ENCODE data around the gene TIAM2.
"Not testable (repeated sequence)": the region's sequence is repeated elsewhere in the genome, so short reads cannot be mapped to it uniquely, and the experiment has no call there.

Gene TIAM2

DNA sequence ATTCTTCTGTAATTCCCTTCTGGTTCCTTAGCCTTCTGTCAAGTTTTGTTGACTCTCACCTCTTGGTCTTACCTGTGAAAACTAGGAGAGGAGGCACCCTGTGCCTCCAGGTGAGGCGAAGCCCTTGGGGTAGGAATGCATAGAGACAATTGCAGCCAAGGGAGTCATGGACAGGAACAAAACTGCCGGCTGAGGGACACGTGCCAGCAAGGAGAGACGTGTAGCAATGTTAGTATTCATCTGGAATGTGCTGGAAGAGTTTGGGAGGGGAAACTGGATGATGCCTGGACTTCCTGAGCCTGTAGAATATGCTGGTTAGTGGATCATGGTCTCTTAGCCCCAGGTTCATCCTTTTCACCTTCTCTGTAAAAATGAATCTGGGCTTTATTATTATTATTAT is 3.9 kb upstream of the TIAM2 start:
- DNase-seq, result no peak

DNA sequence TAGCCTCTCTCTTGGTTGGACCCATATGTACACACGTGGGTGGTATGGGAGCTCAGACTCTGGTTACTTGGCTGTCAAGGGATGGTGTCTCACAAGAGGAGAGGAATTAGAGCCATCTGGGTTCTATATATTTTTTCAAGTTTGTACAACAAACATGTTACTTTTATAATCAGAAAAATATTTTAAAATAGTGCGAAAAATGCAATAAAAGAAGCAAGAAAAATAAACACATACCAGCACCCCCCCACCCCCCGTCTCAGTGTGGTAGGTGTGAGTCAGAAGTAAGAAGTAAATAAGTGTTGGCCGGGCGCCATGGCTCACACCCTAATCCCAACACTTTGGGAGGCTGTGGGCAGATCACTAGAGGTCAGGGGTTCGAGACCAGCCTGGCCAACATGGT is 2.1 kb upstream of the TIAM2 start:
- no peak for DNase-seq

DNA sequence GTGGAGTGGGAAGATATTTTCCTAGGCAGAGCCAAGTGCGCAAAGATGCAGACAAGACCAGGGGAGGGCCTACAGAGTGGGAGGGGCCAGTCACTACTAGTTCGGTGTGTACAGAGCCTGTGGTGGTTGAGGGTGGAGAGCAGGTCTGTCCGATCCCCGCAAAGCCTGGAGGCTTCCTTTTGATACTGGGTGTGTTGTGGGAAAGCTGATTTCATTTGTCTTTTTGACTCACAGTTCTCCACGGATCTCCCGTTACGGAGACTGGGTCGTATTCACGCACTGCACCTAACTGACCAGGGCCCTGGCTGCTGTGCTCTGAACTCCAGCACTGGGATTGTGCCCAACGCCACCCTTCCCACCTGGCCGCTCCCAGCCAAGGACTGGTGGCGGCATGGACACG is 1.4 kb upstream of the TIAM2 start:
- DNase-seq, result no peak

DNA sequence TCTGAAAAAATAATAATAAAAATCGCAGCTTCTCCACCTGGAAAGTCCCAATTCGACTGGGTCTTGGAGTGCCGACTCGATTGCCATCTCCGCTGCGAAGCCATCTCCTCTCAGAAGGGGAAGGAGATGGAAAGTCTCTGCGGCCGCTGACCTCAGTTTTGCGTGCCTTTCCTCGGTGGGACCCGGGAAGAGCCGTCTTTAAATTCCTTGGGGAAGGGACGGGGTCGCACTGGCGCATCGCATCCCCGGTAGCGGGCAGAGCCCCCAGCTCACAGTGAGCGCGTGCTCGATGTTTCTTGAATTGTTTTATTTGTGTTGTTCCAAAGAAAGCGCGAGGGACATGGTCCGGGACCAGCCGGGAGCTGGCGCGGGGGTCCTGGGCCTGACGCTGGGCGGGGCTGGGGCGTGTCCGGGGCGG is 270 bp upstream of the TIAM2 start:
- DNase-seq, result no peak

DNA sequence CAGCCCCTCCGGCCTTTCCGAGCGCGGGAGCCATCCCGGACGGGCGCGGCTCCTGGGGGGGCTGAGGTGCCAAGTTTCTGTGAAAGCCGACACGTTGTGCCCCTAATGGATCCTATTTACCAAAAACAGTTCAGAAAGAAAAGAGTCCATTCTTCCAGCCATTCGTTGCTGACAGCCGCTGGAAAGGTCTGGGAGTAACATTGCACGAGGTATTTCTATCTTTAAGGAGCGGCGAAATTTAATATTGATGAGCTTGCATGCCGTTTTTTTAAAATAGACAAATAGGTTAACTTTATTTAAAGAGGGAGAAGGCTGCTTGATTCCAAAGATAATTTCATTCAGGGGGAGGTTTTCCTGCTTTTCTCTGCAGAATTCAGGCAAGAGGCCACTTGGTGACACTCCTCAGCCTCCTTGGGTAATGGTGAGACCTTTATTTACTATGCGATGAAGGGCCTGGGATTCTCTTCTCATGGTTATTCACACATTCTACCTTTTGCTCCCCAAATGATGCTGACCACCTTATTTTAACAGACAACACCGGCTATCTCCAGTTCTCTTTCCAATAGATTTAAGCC is 988 bp downstream of the TIAM2 start:
- no peak for DNase-seq

DNA sequence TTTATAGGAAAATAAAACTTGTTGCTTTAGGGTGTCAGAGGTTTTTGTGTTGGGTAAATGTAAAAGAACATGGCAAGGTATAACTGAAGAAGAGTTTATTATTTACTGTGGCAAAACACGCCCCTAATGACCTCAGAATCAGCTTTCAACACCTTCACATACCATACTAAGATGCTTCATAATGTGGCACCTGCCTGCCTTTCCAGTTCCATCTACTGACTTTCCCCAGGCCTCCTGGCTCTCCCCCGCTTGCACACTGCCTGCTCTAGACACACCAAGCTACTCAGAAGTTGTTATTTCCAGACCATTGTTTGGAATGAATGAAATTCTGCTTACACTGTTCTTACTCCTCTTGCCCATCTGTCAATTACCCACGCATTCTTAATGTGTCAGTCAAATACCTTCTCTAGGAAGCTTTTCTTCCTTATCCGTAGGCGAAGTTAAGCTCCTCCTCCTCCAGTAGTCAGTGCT is 1.8 kb downstream of the TIAM2 start:
- DNase-seq, result no peak

DNA sequence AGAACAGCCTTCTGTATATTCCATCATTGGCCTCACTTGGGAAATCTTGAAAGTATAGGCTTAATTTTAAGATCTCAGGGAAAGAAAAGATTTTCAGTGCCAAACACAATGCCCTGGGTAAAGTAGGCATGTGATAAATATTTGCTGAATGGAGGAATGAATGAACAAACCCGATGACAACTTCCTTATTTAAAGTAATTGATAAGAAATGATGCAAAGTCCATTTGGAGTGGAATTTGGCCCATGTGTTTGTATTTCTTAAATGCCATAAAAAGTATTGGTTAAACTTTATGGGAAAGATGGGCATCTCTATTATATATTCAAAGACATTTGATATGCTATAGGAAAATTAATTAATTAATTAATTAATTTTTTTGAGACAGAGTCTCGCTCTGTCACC is 3.7 kb downstream of the TIAM2 start:
- DNase-seq, result no peak

DNA sequence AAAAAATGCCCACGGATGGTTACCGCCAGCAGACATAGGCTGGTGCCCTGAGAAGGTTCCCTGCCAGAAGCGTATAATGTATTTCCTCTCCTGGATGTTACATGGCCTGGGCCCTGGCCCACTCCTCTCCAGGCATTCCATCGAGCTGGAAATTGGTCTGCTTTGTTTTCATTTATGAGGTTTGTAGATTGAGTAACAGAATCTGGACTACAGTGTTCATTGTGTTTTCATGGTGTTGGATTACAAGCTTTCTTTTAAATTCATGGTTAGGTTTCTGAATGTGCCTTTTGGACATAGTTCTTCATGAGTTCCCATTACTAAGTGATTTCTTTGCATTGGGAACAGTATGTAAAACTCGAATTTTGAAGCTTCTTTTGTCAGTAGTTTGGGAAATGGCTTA is 6.4 kb downstream of the TIAM2 start:
- no peak for DNase-seq

DNA sequence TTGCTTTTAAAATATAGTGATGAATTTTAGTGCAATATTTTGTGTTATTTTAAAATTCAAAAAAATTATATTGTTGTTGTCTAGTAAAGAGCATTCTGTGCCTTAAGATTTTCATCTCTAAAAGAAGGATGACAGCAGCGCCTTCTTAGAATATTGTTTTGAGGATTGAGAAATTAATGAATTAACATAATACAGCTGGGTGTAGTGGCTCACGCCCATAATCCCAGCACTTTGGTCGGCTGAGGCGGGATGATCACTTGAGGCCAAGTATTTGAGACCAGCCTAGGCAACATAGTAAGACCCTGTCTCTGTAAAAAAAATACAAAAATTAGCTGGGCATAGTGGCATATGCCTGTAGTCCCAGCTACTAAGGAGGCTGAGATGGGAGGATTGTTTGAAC is 6.8 kb downstream of the TIAM2 start:
- no peak for DNase-seq

DNA sequence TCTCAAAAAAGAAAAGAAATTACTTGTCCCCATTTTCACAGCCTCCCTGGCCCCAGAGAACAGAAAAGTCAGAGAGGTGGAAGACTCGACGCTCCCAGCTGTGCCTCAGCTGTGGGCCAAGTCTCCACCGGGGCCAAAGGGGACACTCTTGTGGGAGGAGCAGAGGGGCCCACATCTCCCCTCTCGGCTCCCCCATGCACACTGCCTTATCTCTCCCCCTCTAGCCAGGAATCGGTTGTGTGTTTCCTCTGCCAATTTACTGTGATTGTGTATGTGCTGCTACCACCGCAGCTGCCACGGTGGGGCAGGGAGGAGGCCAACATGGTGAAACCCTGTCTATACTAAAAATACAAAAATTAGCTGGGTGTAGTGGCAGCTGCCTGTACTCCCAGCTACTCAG is 8.4 kb downstream of the TIAM2 start:
- DNase-seq, result no peak

DNA sequence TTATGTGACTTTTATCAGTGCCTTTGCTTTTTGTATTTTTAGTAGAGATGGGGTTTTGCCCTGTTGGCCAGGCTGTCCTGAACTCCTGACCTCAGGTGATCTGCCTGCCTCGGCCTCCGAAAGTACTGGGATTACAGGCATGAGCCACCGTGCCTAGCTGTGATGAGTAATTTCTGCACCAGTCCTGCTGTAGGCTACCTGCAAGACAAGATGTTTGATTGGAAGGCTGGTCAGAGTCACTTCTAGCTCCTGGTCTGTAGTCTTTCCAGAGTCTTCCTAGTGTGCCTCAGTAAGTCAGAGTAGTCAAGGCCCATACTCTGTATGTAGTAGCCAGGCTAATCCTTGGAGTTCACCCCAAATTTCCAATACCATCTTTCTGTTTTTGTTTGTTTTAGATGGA is 8.9 kb downstream of the TIAM2 start:
- no peak for DNase-seq

DNA sequence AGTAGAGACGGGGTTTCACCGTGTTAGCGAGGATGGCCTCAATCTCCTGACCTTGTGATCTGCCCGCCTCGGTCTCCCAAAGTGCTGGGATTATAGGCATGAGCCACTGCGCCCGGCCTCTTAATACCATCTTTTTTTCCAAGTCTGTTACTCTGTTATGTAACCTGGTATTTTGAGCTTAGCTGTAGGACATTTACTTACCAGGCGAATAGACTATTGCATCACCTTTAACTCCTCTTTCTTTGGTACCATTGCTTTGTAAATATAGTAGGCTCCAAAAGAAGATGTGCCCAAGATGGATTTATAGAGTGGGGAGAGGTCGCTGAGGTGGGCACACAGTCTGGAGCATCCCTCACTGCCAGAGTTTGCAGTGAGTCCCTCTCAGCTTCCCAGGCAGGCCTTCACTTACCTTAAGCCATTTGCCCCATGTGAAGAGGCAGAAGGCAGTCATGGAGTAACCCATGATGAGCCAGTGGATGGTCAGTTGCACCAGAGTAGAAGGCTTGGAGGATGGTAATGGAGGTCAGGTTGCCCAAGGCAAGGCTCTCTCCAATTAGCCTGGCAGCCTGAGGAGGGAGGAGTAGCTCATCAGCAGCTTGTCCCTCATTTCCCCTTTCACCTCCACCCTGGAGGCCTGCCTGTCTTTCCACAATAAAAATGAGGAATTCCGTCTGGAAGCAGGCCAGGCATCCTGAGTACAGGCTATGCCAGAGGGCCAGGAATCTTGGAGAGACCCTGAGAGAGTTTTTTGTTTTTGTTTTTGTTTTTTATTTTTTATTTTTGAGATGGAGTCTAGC is 9.7 kb downstream of the TIAM2 start:
- no peak for DNase-seq

DNA sequence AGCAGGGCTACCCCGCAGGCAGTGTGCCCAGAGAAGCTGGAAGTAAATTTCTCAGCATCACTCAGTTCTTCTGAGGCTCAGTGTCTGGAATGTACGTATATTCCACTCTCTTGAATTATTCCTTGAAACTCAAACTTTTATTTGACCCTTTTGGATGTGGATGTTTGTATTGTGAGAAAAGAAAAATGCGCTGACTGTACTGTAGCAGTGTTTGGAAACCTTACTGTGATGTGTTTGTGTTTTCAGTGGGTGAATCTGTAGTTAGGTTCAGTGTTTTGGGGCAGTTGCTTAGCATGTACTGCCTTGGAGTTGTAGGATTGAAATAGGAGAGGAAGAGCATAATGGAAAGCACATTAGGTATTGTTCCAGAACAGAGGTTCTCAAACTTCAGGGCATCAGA is 13.5 kb downstream of the TIAM2 start:
- no peak for DNase-seq

DNA sequence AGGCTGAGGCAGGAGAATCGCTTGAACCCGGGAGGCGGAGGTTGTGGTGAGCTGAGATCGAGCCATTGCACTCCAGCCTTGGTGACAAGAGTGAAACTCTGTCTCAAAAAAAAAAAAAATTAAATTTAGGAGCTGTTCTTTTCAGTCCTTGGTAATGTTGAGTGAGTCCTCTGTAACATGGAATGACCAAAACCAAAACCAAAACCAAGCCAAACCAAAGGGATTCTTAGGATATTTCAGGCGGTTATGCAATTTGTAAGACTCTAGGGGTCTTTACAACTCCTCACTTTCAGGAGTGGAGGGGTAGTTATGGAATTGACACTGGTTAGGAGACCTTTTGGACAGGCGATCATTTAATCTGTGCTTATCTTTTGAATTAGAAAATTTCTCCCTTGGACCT is 15.8 kb downstream of the TIAM2 start:
- no peak for DNase-seq

DNA sequence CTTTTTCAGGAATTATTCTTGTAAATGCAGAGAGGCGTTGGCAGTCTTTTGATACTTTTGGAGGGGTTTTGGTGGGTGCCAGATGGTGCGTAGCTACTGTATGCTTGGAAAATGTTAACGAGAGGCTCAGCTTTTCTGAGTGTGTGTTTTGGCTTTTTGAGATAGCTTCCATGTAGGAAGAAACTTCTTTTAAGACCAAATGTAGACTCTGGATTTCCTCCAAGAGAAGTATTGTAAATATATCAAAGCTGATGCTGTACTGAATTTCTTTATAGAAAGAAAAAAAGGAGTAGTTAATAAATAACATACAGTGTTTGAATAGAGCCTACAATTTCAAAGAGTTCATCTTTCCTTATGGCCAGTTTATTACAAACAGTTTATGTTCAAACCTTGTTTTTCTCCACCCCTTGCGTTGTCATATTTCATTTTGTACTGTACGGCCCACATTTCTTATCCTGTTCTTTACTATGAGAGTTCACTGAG is 16.7 kb downstream of the TIAM2 start:
- DNase-seq, result no peak

DNA sequence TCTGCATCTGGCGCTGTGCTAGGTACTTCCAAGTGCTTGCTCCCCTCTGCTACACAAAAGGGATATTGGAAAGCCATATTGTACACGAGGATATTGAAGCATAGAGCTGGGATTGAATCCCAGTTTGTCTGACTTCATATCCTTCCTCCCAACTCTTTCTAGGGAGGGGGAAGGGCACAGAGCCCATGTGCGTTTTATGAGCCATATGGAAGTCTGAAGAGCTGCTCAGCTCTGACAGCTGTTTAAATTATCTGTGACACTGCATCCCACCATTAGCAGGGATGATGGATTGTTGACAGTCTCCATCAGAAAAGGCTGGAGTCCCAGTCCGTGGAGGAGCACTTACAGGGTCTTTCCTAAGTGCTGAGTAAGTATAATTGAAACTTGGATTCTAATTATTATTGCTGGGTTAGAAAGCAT is 18.4 kb downstream of the TIAM2 start:
- no peak for DNase-seq

DNA sequence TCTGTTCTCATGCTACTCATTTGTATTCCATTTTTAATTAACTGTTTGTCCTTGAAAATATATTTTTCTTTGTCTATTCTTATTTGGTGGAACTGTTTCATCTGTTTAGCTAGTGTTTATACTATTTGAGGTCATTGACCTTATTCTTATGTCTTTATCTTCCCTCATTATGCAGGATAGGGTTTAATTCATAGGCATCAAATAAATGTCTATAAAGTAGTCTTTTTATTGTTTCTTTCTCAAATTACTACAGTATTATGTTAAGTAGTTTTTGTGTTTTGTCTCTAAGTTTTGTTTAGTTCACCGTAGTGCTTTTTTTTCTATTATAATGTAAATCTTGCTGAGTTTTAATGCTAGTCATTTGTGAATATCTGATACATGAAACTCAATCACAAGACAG is 19.0 kb downstream of the TIAM2 start:
- DNase-seq, result no peak

DNA sequence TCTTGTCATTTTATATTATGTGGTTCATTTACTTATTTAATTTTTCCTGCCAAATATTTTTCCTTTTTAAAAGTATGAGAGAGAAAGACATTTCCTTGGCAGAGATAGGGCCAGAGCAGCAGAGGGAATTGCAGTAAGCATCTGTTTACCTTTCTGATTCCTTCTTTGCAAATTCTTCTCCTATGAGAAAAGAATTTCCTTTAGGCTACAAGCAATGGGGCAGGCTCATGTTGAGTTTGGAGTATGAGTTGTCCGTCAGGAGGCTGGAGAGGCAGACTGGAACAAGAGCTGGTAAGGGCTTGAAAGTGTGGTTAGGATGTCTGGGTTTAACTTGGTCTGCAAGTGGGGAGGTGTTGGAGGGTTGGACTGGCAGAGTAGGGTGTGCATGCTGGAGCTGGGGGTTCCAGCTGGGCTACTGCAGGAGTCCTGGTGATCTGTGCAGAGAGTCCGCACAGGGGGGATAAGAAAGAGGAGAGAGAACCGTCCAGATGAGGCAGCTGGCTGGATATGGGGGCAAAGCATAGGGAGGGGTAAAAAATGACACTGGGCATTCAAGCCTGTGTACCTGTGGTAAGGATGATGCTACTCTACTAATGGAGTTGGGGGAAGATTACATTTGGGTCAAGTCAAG is 19.7 kb downstream of the TIAM2 start:
- DNase-seq, result no peak

DNA sequence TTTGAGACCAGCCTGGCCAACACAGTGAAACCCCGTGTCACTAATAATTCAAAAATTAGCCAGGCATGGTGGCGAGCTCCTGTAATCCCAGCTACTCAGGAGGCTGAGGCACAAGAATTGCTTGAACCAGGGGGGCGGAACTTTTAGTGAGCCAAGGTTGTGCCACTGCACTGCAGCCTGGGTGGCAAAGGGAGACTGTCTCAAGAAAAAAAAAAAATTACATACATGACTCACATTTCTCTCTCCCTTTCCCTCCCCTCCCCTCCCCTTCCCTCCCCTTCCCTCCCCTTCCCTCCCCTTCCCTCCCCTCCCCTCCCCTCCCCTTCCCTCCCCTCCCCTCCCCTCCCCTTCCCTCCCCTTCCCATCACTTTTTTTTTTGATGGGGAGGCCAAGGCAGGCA is 23.3 kb downstream of the TIAM2 start:
- DNase-seq, result not testable (repeated sequence)

DNA sequence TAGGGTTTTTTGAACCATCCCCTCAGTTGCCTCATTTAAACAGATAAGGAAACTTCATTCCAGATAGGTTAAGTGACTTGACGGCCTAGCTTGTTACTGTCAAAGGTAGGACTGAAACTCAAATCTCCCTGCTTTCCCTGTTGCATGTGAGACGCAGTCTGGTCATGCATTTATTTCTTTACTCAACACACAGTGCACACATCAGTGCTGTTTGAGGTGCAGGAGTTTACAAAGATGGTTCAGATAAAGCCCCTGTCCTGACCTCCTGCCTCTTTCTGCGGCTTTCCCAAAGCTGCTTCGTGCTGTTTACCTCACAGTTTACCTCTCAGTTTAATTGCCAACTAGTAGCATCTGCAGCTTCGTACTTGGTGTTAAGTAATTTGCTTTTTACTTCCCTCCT is 26.6 kb downstream of the TIAM2 start:
- no peak for DNase-seq

DNA sequence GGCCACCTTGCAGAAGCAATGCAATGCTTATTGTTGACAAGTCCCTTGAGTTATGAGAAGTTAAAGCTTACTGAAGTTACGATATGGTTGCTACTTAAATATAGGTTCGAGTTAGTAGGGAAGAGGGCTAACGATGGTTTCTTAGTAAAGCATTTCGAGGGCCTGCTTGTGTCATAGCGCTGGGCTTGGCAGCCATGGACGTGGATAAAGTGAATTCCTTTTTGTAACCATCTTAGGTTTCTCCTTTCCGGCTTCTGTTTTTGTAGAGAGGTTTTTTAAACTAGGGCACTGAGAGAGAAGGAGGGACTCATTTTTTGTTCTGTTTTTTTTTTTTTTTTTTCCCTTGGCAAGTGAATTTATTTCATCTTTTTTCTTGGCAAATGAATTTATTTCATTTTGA is 27.6 kb downstream of the TIAM2 start:
- no peak for DNase-seq

DNA sequence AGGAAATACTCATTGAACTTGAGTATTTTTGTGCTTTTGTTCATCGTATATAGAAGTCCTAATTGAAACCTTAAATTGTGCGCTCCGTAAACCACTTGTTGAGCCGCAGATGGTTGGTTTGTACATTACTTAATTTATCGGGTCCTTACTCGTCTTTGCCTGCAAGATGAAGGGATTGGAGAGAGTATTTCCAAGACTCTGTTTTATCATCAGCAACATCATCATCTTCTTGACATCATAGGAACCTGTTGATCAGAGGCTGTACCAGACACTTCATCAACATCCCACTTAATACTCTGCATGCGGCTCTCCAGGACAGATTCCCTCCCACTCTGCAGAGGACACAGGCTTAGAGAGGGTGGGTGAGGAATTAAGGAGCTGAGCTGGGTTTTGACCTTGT is 28.6 kb downstream of the TIAM2 start:
- no peak for DNase-seq

DNA sequence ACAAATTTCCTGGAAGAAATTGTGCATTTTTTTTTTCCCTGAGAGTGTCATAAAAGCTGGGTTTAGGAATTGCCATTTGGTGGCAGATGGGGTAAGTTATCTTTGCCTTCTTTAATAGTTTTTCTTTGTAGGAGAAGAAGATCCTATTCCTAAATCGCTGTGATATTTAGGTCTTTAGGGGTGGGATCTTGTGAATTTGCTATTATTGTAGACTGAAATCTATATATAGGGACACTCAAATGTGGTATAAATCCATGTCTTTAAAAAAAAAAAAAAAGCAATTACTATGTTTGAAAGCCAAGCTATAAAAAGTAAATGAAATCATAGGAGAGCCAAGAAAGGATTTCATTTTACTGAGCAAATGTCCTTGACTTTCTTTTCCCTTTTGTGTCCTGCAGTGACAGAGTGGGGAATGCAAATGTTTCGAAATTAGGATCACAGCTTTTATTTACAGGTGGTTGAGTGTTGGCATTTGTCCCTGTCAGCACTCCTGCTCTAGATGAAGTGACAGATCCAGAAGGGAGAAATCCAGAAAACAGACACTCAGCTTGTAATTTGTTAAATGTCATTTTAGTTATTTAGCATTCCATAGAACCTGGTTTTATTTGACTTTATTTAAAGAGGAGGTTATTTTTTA is 29.4 kb downstream of the TIAM2 start:
- no peak for DNase-seq

Measured in stimulated activated naive CD4-positive, alpha-beta T cell (primary cell).